HG02610 (cell line): Measurements from ENCODE around the gene MKS1.
A peak's percentile ranks its signal among the peaks of the same experiment; 100 is the strongest.

Experiments
- ATAC-seq: cut with Tn5 transposase; IDR thresholded peaks from one replicate; pipeline ENCODE4 v1.9.1; 2021; ENCODE audit warnings: mild to moderate bottlenecking, moderate library complexity; ENCODE audit not compliant: unreplicated experiment

The MKS1 gene

DNA sequence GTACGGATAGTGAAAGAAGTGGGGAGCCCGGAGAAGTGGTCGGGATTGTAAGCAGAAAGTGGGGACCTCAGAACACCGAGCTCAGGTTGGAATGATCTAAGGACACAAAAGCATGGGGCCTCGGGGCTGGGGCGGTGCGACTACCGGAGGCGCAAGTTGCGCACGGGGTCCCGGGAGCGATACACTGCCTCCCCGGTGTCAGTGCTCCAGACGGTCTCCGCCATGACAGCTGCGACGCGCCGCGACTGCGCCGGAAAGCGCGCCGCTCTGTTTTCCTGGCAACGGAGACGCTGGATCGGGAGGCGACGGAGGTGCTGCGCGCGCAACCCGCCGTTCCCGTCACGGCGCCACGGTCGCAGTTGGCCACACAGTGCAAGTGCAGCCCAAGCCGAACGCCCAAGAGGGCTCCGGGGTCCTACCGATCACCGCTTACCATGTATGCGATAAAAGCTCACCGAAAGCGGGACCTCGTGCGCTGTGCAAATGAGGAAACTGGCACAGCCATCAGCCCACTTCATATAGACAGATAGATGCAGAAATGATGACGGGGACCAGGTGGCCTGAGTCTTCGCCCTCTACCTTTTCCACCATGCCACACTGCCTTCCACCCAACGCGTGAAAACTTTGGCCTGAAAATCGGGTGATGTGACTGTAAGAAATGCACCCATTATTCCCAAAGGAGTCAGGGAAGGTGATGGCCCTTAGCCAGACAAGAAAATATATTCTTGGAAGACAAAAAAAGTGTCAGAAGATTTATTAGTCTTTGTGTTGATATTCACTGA lies at the start of gene MKS1:
MKS1 (minus strand) TSS at position 249 of the 782 bp plus-strand sequence; CDS start at position 224, 25 bp downstream.
- peak; percentile 92 for ATAC-seq

DNA sequence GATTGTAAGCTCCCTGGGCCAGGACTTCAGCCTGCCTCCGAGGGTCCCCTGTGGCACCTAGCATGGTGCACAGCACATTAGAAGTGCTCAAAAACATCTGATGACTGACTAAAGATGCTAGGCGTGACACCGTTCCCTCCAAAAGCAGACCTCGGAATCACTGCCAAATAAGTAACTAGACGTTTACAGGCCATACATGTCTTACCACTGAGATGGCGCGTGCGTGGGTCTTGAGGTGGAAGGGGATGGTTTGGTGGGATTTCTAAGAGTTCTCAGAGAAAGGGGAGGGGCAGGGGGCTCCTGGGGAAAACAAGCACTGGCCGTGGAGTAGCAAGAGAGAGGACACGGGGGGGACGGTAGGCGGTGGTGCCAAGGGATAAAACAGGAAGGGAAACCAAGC lies 49.3 kb upstream of the MKS1 start:
- ATAC-seq, result no peak

DNA sequence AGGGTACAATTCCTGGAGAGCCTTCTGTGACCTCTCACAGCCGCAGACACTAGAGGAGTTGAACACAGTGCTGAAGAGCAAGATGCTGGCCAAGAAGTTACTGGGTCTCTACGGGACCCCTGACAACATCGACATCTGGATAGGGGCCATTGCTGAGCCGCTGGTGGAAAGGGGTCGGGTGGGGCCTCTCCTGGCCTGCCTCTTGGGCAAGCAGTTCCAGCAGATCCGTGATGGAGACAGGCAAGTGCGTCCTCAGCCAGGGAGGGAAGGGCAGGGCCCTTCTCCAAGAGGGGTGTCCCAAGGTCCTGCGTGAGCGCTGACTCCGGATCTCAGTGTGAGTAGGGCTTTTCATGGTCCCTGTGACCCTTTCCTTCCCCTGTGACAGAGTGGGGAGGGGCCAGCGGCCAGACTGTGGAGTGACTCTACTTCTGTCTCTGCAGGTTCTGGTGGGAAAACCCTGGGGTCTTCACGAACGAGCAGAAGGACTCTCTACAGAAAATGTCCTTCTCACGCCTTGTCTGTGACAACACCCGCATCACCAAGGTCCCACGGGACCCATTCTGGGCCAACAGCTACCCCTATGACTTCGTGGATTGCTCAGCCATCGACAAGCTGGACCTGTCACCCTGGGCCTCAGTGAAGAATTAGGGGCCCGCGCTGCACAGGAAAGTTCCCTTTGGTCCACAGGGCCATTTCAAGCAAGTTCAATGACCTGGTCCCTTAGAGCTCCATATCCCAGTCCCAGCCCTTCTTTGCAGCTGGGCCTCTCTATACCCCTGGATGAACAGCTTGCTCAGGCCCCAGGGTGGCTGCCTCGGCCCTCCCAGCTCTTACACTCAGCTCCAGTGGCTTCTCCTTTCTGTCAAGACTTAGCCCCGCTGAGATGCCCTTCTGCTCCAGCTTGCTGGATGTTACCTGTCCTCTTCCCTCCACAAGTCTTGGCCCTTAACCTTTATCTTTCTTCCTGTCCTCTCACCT lies 48.6 kb upstream of the MKS1 start:
- no peak for ATAC-seq

DNA sequence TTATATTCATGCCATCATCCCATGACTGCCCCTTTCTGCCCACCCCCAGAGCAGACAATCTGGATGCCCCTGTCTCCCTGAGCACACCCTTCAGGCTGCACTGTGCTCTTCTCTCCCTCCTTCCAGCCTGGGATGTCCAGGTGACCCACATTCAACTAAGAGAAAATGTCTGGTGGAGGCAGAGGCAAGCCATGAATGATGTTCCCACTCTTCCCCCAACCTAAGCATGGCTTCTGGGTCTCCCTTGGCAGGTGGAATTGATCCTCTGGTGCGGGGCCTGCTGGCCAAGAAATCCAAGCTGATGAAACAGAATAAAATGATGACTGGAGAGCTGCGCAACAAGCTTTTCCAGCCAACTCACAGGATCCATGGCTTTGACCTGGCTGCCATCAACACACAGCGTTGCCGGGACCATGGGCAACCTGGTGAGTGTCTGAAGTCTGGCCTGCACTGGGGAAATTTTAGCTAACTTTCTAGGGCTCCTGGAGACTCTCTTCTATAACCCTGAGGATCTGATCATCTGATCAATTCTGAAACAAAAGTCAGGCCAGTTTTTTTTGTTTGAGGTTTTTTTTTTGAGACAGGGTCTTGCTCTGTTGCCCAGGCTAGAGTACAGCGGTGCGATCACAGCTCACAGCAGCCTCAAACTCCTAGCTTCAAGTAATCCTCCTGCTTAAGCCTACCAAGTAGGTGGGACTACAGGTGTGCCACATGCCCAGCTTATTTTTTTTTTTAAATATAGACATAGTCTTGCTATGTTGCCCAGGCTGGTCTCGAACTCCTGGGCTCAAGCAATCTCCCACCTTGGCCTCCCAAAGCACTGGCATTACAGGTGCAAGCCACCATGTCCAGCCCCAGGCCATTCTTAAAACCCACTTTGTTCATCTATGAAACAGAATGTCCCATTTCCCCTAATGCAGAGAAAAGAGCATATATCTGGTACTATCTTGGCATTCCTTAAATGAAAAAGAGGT lies 47.1 kb upstream of the MKS1 start:
- ATAC-seq, result no peak

DNA sequence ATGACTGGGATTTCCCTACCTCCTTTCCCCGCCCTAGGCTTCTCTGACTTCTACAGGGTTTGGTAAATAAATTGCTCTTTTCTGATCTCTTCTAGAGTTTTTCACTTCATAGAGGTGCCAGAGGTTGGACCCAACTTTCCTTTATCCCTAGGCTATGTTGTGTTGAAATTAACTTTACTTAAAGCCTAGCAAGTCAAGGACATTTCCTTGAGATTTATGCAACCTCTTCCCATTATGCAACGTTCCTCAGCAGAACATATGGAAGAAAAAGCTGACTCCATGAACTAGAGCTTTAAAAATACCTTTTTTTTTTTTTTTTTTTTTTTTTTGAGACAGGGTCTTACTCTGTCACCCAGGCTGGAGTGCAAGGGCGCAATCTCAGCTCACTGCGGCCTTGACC lies 46.2 kb upstream of the MKS1 start:
- no peak for ATAC-seq

DNA sequence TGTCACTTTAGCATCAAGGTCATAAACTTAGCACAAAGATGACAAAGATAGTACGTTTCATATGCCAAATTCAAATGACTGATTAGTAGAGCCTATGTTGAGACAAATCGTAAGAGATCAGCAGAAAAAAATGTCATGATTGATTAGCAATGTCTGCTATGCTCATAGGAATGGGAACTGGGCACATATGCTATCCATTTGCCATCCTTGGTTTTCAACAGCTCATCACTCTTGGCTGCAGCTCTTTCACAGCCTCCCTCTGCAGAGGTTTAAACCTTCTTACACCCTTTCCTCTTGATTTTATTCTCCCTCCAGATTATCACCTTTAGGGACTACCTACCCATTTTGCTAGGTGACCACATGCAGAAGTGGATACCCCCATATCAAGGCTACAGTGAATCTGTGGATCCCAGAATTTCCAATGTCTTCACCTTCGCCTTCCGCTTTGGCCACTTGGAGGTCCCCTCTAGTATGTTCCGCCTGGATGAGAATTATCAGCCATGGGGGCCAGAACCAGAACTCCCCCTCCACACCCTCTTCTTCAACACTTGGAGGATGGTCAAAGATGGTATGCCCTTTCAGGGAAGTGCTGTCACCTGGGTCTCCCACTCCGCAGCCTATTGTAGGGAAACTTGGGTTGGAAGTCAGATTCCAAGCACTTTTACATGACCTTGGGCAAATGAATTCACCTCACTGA lies 45.5 kb upstream of the MKS1 start:
- ATAC-seq, result no peak

DNA sequence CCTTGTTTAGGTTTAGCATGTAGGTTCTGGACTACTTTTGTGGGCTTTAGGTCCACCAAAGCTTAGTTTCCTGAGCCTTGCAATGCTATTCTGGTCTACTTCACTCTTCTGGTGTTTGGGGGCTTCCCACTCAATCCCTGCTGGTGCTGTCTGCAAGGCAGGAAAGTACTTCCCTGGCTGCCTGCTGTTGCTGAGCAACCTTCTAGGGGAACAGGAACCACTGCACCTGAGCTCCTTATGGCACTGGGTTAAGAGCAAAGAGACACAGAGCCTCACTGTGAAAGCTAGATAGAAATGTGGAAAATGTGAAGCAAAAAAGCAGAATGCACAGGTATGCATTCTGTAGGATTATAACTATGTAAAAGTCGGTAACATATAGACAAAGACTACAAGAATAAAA lies 44.7 kb upstream of the MKS1 start:
- ATAC-seq, result no peak

DNA sequence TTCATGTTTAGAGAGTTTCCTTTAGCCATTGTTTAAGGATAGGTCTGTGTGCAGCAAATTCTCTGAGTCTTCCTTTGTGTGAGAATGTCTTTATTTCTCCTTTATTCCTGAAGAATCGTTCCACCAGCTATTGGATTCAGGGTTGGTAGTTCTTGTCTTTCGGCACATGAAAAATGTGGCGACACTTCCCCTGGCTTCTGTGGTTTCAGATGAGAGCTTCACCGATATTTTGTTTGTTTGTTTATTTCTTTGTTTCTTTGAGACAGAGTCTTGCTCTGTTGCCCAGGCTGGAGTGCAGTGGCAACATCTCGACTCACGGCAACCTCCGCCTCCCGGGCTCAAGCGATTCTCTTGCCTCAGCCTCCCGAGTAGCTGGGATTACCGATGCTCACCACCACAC lies 43.1 kb upstream of the MKS1 start:
- ATAC-seq, result no peak

DNA sequence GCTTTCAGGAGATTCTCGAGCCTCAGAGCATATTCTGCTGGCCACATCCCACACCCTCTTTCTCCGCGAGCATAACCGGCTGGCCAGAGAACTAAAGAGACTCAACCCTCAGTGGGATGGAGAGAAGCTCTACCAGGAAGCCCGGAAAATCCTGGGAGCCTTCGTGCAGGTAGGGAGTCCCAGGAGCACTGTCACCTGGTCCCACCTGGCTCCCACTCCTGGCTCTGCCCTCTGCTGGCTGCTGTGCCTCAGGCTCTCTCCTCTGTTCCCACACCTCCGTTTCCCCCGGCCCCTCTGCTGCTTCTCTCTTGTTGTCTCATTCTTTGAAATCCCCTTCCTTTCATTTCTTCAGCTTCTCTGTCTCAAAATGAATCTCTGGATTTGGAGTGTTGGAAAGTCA lies 35.7 kb upstream of the MKS1 start:
- no peak for ATAC-seq

DNA sequence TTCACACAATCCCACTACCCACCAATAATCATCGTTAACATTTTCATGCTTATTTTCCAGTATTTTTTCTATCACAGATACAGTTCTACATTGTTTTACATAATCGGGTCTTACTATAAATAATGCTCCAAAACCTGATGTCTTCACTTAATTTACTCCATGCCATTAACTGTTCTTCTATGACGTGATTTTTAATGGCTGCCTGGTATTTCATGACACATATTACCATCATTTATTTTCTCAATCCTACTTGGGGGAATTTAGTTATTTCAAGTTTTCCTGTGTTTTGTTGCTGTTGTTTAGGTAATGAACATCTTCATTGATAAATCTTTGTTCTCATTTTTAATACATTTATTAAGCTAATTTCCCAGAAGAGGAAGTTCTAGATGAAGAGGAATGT lies 34.0 kb upstream of the MKS1 start:
- ATAC-seq, result no peak

DNA sequence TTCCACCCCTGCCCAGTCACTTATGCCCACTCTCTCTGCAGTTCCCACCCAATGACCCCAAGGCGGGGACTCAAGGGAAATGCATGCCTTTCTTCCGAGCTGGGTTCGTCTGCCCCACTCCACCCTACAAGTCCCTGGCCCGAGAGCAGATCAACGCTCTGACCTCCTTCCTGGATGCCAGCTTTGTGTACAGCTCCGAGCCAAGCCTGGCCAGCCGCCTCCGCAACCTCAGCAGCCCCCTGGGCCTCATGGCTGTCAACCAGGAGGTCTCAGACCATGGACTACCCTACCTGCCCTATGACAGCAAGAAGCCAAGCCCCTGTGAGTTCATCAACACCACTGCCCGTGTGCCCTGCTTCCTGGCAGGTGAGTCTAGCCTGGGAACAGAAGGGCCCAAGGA lies 33.1 kb upstream of the MKS1 start:
- no peak for ATAC-seq

DNA sequence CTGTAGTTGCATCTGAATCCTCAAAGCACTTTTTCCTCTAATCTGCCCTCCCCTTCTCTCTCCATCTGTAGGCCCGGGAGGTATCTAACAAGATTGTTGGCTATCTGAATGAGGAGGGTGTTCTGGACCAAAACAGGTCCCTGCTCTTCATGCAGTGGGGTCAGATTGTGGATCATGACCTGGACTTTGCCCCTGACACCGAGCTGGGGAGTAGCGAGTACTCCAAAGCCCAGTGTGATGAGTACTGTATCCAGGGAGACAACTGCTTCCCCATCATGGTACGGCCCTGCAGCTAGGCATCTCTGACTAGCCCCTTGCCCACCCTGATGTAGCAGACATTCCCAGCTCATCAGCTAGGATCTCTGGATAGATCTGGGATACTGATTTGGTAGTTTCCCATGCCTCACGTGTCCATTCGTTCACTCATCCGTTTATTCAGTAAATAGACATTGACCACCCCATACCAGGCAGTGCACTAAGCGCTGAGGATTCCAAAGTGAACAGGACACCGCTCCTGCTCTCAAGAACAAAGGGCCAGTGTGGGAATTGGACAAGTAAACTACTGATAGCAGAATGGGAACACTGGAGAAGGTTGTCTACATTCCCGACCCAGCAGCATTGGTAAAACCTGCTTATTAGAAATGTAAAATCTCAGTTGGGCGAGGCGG lies 31.4 kb upstream of the MKS1 start:
- ATAC-seq, result no peak

DNA sequence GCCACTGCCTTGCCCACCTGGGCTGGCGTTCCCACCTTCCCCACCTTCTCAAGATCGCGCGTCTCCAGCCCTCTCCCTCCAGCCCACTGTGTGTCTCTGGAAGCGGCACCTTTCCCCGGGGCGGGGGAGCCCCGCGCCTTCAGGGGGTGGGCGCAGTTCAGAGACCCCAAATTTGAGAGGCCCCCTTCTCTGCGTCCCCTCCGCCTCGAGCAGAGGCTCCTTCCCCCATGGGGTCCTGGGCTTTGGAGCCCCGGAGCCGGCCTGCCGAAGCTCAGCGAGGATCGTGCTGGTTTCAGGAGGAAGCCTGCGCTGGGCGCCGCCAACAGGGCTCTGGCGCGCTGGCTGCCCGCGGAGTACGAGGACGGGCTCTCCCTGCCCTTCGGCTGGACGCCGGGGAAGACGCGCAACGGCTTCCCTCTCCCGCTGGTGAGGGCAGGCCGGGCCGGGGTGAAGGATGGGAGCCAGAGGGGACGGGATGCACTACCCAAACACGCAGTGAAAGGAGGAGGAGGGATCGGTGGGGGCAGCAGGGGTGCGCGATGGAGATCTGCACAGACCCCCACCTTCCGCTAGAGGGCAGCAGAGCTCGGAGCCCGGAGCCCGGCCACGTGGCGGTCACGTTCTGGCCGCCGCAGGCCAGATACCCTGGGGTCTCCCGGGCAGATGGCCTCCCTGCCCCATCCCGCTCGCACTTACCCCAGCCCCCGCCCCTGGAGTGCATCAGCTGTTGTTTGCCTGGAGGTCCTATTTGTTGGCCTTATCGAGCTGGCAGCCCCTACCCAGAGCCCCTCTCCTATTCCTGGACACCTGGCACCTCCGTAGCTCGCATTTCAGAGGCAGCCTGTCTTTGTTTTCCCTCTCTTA lies 30.4 kb upstream of the MKS1 start:
- peak; percentile 68 for ATAC-seq

DNA sequence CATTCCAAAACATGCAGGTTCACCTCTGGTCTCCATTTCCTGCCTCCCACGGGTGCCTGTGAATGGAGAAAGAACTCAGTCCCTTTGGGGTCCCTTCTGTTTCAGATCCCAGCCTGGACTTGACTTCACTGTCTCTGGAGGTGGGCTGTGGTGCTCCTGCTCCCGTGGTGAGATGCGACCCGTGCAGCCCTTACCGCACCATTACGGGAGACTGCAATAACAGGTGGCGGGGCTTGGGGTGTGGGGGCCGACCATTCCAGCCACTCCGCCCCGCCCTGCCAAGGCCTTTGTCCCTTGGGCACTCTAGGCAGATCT lies 29.9 kb upstream of the MKS1 start:
- ATAC-seq, result no peak

DNA sequence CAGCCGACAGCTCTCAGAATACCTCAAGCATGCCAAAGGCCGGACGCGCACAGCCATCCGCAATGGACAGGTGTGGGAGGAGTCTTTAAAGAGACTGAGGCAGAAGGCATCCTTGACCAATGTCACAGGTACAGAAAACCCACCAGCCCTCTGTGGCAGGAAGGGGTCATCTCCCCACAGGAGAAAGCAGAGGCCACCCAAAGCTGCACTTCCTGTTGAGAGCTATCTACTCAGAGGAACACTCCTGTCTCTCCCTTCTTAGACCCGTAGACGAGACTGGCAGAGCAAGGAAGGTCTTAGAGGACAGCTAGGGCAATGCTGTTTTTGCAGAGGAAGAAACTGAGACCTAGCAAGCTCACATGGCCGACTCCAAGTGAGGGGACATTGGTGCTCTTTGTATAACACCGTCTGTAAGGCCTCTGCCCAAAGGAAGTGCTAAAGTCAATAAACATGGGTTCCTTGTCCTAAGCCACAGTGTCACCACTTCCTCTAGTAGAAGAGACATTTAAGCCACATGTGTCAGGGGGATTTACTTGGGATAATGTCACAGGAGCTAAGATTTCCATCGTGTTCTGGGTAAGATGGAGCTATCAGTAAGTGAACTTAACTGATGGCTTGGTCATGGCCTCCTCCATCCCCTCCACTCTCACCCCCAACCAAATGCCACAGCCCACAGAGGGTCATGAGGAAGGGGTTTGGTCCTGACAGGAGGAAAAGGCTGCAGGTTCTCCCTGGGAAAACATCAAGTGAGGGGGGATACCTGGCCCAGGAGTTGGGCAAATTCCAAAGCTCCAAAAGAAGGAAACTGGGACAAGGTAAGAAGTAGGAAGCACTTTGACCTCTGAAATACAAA lies 28.7 kb upstream of the MKS1 start:
- no peak for ATAC-seq

DNA sequence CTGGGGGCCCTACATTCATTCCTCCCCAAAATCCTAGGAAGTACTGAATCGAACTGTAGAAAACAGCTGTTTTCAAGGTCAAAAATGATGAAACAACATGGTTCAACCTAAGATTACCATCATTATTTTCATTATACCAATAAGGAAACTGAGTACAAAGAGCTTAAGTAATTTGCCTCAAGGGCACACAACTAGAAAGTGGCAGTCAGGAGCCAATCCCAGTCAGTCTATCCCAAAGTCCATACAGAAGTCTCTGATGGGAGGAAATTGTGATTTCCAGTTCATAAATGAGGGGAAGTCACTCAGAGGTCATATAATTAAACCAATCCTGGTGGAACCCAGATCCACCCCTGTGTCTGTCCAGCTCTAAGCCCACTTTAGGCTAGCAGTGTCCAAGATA lies 27.7 kb upstream of the MKS1 start:
- ATAC-seq, result no peak

DNA sequence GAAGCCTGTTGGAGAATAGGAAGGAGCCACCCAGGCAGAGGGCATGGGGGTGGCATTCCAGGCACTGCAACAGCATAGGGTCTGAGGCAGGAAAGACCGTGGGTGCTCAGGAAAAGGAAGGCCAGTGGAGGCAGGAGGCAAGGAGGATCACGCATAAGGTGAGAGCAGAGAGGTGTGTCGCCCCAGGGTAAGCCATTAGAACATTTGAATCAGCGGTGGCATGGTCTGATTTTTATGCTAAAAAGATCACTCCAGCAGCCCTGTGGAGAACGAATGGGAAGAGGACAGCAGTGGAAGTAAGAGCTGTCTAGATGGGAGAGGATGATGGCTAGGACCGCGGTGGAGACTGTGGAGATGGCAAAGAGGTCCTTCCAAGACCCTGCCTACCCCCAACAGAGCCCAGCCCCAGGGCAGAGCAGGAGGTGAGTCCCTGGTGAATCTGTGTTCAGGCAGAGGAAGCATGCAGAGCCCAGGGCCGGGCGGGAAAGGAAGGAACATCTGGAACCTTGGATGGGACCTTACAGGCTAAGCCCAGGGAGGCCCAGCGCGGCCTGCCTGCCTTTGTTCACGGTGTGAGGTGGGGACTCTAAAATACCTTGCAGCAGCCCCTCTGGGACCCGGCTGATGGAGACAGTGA lies 27.2 kb upstream of the MKS1 start:
- ATAC-seq, result no peak
